ENCODE data around the gene UBE2H.

The UBE2H gene

DNA sequence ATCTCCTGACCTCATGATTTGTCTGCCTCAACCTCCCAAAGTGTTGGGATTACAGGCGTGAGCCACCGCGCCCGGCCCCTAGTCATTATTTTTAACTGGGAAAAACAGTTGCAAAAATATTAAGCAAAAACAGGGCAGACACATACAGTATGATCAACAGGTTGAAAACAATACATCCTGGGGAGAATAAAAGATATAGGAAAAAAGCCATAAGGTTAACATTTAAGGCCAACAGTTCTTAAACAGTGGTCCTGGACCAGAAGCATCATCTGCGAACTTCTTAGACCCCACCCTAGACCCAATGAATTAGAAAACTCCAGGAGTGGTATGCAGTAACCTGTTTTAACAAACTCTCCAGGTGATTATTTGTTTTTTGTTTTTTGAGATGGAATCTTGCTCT lies 6.5 kb downstream of the UBE2H start:
- TF ChIP-seq, protein P1, sequence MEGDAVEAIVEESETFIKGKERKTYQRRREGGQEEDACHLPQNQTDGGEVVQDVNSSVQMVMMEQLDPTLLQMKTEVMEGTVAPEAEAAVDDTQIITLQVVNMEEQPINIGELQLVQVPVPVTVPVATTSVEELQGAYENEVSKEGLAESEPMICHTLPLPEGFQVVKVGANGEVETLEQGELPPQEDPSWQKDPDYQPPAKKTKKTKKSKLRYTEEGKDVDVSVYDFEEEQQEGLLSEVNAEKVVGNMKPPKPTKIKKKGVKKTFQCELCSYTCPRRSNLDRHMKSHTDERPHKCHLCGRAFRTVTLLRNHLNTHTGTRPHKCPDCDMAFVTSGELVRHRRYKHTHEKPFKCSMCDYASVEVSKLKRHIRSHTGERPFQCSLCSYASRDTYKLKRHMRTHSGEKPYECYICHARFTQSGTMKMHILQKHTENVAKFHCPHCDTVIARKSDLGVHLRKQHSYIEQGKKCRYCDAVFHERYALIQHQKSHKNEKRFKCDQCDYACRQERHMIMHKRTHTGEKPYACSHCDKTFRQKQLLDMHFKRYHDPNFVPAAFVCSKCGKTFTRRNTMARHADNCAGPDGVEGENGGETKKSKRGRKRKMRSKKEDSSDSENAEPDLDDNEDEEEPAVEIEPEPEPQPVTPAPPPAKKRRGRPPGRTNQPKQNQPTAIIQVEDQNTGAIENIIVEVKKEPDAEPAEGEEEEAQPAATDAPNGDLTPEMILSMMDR (IDR thresholded peaks at IDR 0.05; ENCODE audit: borderline replicate concordance, insufficient read depth, low read depth, low read length), result no peak

DNA sequence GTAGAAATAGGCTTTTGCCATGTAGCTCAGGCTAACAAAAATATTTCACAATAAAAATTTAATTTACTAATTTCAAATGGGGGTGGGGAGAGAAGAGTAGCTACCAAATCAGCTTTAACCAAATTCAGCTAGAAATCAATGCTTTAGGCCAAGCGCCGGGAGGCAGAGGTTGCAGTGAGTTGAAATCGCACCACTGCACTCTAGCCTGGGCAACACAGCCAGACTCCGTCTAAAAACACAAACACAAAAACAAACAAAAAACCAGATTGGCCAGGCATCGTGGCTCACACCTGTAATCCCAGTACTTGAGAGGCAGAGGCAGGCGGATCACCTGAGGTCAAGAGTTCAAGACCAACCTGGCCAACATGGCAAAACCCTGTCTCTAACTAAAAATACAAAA lies 9.4 kb downstream of the UBE2H start:
- TF ChIP-seq, protein P1 (IDR thresholded peaks at IDR 0.05; ENCODE audit: borderline replicate concordance, insufficient read depth, low read depth, low read length), result no peak
- no peak overlapping the region for H3K4me3 ChIP-seq (ENCODE audit: low read depth, low read length)

More for the DNA sequence above, 6.5 kb downstream of the UBE2H start:
- no peak overlapping the region for H3K4me3 ChIP-seq (ENCODE audit: low read depth, low read length)

DNA sequence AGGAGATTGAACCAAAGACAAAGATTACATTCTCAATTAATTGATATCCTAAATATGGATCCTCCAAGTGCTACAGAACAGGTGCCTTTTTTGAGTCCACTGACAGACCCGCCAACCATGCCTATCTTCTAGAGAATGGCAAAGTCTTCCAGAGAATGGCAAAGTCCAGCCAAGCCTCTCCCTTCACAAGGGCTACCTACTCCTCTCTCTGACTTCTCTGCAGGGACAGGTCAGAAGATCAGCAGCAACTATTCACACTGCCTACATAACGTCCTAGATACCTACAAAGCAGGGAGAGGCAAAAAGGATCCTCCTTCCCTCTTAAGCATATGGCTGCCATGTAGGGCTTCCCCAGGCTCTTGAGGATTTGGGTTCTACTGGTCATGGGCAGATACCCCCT lies 12.4 kb downstream of the UBE2H start:
- TF ChIP-seq, protein P1 (IDR thresholded peaks at IDR 0.05; ENCODE audit: borderline replicate concordance, insufficient read depth, low read depth, low read length), result no peak
- no peak overlapping the region for H3K4me3 ChIP-seq (ENCODE audit: low read depth, low read length)

DNA sequence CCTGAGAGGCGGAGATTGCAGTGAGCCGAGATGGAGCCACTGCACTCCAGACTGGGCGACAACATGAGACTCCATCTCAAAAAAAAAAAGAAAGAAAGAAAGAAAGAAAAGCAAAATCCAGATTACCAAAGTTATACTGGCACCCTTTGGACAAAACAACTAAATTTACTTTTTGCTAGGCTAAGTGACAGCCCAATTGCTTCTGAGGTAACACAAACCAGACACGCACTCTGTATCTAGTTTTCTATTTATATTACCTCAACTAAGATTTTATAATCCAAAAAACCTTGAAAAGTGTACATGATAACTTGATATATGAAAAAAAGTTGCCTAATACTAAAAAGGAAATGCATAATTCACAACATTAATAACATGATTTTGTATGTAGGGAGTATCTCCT lies 12.9 kb downstream of the UBE2H start:
- no peak overlapping the region for H3K4me3 ChIP-seq (ENCODE audit: low read depth, low read length)
- TF ChIP-seq, protein P1 (IDR thresholded peaks at IDR 0.05; ENCODE audit: borderline replicate concordance, insufficient read depth, low read depth, low read length), result no peak

DNA sequence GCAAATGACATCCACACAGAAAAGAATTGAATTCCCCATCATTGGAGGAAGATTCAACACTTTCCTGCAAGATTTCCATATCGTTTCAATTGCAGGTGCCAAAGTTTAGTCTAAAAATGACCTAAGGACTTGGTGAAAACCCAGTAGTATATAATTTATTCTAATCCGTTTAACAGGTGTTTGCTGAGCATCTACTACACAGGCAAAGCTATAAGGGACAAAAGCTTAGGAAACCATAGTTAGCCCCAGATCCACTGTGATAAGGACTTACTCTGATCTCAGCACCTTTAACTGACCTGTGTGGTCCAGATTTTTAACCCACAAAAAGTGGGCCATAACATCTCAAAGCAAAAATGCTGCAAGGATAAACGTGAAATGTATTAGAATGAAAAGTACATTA lies 19.1 kb downstream of the UBE2H start:
- TF ChIP-seq, protein P1 (IDR thresholded peaks at IDR 0.05; ENCODE audit: borderline replicate concordance, insufficient read depth, low read depth, low read length), result no peak
- no peak overlapping the region for H3K4me3 ChIP-seq (ENCODE audit: low read depth, low read length)

DNA sequence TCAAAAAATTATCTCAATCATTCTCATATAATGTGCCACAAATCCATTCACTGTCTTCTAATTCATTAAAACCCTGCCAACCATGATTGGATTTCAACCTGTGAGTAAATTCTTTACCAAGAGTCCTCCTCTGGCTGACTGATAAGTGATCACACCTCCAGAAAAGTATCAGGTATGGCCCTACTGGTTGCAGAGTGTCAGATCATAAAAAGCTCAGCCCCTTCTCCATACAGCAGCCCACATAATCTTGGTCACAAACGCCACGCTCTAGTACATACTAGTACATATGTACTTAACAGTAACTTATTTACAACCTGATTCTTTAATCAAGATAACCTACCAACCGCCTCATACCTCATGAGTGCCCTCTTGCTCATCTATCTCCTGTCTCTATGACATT lies 26.1 kb downstream of the UBE2H start:
- no peak overlapping the region for H3K4me3 ChIP-seq (ENCODE audit: low read depth, low read length)
- TF ChIP-seq, protein P1 (IDR thresholded peaks at IDR 0.05; ENCODE audit: borderline replicate concordance, insufficient read depth, low read depth, low read length), result no peak

DNA sequence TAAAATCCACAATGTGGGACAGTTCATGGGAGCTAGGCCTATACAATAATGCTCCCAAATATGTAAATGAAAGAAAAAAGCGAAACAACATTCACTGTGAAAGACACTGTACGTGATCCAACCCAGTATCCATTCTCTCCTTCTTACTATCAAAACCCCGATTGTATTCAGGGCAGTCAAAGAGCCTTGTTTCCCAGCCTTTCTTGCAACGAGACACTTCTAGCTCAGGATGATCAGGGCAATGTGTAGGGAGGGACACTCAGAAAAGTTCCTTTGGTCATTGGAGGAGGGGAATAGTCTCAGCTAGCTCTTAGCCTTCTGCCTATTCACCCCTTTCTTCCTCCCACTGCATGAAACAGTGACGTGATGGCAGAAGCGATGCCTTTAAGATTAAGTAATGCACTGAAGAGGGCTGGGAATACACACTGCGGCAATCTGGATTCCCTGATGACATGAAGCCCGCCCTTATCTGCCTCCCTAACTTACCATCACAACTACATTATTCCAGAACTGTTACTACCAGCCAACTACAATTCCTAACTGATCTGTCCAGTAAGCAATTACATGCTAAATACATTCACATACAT lies 27.3 kb downstream of the UBE2H start:
- no peak overlapping the region for H3K4me3 ChIP-seq (ENCODE audit: low read depth, low read length)
- TF ChIP-seq, protein P1 (IDR thresholded peaks at IDR 0.05; ENCODE audit: borderline replicate concordance, insufficient read depth, low read depth, low read length), result no peak
